Measurements from ENCODE around the gene TEKT3.

DNA sequence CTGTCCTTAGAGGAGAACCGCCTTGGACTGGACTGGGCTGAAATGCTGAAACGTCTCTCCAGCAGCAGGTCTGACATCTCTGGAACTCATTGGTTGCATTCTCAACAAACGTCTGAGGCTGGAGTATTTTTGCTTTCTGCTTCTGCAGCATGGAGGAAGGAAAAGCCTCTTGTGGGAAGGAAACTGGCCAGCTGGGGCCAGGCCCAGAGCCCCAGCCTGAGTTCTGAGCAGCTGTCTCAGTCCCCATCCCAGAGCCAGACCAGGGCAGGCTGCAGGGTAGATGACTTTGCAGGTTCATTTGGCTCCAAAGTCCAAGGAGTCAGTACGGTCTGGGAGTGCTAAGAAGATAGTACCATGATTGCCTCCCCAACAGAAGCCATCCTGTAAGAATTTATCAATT, 18.3 kb downstream of the TEKT3 start:
- TF ChIP-seq MEIS2 (IDR thresholded peaks at IDR 0.05; ENCODE audit: partially characterized antibody): no peak
- TF ChIP-seq, protein P1, sequence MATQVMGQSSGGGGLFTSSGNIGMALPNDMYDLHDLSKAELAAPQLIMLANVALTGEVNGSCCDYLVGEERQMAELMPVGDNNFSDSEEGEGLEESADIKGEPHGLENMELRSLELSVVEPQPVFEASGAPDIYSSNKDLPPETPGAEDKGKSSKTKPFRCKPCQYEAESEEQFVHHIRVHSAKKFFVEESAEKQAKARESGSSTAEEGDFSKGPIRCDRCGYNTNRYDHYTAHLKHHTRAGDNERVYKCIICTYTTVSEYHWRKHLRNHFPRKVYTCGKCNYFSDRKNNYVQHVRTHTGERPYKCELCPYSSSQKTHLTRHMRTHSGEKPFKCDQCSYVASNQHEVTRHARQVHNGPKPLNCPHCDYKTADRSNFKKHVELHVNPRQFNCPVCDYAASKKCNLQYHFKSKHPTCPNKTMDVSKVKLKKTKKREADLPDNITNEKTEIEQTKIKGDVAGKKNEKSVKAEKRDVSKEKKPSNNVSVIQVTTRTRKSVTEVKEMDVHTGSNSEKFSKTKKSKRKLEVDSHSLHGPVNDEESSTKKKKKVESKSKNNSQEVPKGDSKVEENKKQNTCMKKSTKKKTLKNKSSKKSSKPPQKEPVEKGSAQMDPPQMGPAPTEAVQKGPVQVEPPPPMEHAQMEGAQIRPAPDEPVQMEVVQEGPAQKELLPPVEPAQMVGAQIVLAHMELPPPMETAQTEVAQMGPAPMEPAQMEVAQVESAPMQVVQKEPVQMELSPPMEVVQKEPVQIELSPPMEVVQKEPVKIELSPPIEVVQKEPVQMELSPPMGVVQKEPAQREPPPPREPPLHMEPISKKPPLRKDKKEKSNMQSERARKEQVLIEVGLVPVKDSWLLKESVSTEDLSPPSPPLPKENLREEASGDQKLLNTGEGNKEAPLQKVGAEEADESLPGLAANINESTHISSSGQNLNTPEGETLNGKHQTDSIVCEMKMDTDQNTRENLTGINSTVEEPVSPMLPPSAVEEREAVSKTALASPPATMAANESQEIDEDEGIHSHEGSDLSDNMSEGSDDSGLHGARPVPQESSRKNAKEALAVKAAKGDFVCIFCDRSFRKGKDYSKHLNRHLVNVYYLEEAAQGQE (IDR thresholded peaks at IDR 0.05; ENCODE audit: borderline replicate concordance): no peak
- TF ChIP-seq, protein P1 (CRISPR knock-in tag; IDR thresholded peaks at IDR 0.05; ENCODE audit: low read depth): no peak
- no peak for TF ChIP-seq TBP (optimal IDR thresholded peaks at IDR 0.05; ENCODE audit: low read depth, low read length)
- no peak for TF ChIP-seq CBFA2T3 (IDR thresholded peaks at IDR 0.05)

Measured in K562 (cell line).